ENCODE measurements around the gene DHCR7.

DHCR7 gene

DNA sequence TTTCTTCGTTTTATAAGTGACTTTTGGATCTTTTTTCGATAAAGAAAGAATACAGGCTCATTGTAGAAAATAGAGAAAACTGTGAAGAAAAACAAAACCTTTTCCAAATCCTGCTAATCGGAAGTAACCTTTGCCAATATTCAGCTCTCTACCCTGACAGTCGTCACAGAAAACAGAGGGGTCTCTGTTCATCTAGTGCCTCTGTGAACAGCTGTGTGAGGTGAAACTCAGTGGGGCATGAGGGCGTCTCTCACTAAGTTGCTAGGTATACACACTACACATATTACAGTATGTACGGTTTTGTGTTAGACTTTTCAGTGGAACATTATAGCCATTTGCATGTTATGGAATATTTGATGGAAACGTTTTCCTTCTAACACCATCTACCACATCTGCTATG is 39.4 kb downstream of the DHCR7 start:
- H3K27ac Mint-ChIP-seq, result no peak overlapping the region
- CTCF ChIA-PET, result no interaction called here
- H3K9me3 Mint-ChIP-seq, result peaks cover 2% of the 10 kb centered on the region
- H3K27me3 Mint-ChIP-seq, result peaks cover 7% of the 10 kb centered on the region
- no peak for DNase-seq
- no peaks in the 10 kb centered on the region for H3K36me3 Mint-ChIP-seq
- H3K4me3 Mint-ChIP-seq, result no peak overlapping the region
- no peaks in the 10 kb centered on the region for H3K4me1 Mint-ChIP-seq

DNA sequence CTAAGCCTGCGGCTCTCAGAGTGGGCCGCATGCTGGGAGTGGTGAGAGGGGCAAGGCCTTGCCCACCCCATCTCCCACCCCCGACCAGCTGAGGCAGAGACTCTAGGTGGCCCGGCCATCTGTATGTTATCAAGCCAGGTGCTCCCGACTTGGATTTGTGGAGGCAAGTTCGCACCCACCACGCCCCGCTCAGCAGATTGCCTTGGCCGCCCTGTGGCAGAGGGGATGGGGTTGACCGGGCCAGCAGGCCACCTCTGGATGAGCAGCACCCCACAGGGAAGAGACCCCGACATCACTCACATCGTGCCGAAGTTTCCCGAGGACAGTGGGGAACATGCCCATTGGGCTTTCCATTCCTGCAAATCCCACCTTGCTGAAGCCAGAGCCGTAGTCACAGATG is 40.8 kb downstream of the DHCR7 start:
- H3K4me1 Mint-ChIP-seq, result no peaks in the 10 kb centered on the region

DNA sequence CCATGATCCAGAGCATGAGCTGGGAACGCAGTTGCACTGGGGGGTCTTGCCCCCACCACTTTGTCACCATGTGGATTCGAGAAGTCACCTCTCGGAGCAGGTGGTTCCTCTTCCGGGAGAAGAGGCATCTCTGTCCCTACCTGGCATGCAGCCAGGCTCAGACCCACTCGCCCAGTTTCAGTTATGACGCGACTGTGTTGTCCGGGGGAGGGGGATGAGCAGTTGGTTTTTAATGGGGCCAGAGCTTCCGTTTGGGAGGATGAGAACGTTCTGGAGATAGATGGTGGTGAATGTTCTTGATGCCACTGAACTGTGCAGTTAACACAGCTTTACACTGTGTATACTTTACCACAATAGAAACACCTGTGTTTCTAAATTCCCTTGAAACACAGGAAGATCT is 41.5 kb downstream of the DHCR7 start:
- no peaks in the 10 kb centered on the region for H3K36me3 Mint-ChIP-seq
- no peak for DNase-seq
- peaks cover 10% of the 10 kb centered on the region for H3K27me3 Mint-ChIP-seq
- no peak overlapping the region for H3K4me3 Mint-ChIP-seq
- H3K4me1 Mint-ChIP-seq, result no peaks in the 10 kb centered on the region
- no peak overlapping the region for H3K27ac Mint-ChIP-seq
- CTCF ChIA-PET, result interaction anchor here (0.8 kb wide), 1 partner anchor 13 kb away, joined by 3 read pairs; no protein-coding TSS in a partner anchor
- peaks cover 4% of the 10 kb centered on the region for H3K9me3 Mint-ChIP-seq

More for the DNA sequence above, 40.8 kb downstream of the DHCR7 start:
- Mint-ChIP-seq H3K4me3 (no peak overlapping the region), H3K27ac (no peak overlapping the region), H3K27me3 (peaks cover 10% of the 10 kb centered on the region), H3K36me3 (no peaks in the 10 kb centered on the region), H3K9me3 (peaks cover 4% of the 10 kb centered on the region)
- CTCF ChIA-PET, result no interaction called here
- no peak for DNase-seq

DNA sequence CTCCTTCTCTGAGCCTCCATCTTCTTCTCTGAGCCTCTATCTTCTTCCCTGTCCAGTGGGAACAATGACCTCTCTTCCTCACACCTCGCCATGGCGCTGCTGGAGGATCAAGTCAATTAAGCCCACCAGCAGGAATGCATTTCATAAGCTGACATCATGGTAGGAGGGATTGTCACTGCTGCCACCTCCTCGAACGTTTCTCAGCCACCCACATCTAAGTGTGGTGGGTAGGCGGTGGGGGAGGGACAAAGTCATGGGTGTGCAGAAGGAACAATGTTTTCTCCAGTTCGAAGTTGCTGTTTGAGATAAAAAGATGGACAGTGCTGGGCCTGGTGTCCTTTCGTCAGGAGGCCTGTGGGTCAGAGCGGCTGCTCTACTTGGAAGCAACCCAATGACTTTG is 44.0 kb downstream of the DHCR7 start:
- H3K9me3 Mint-ChIP-seq, result peaks cover 4% of the 10 kb centered on the region
- CTCF ChIA-PET, result no interaction called here
- no peak overlapping the region for H3K4me3 Mint-ChIP-seq
- DNase-seq, result no peak
- H3K36me3 Mint-ChIP-seq, result no peaks in the 10 kb centered on the region
- H3K4me1 Mint-ChIP-seq, result no peaks in the 10 kb centered on the region
- peaks cover 10% of the 10 kb centered on the region for H3K27me3 Mint-ChIP-seq
- H3K27ac Mint-ChIP-seq, result no peak overlapping the region

DNA sequence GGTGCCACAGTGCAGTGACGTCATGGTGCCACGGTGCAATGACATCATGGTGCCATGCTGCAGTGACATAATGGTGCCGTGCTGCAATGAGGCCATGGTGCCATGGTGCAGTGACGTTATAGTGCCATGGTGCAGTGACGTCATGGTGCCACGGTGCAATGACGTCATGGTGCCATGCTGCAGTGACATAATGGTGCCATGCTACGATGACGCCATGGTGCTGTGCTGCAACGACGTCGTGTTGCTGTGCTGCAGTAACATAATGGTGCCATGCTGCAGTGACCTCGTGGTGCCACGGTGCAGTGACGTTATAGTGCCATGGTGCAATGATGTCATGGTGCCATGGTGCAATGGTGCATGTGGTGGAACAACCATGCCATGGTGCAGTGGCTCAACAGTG is 45.3 kb downstream of the DHCR7 start:
- DNase-seq, result no peak
- CTCF ChIA-PET, result no interaction called here
- Mint-ChIP-seq H3K4me3 (no peak overlapping the region), H3K36me3 (no peaks in the 10 kb centered on the region), H3K4me1 (no peaks in the 10 kb centered on the region), H3K27ac (no peak overlapping the region), H3K27me3 (peaks cover 10% of the 10 kb centered on the region), H3K9me3 (peaks cover 4% of the 10 kb centered on the region)

DNA sequence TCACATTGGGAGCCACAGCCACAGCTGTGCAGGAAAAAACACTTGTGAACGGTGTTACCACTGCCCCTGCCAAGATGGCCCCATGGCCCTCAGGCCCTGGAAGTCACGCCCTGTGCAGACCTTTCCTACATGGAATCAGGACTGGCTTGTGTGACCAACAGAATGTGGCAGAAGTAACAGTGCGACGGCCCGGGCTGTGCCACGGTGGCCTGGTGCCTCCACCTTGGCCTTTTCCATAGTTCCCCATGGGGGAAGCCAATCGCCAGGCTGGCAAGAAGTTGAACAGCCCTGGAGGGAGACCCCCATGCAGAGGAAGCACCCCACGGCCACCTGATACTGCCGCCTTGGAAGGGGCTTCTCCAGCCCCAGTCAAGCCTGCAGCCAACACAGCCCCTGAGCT is 48.0 kb downstream of the DHCR7 start:
- H3K4me3 Mint-ChIP-seq, result no peak overlapping the region
- H3K9me3 Mint-ChIP-seq, result peaks cover 4% of the 10 kb centered on the region
- H3K36me3 Mint-ChIP-seq, result no peaks in the 10 kb centered on the region
- H3K4me1 Mint-ChIP-seq, result no peaks in the 10 kb centered on the region
- no peak for DNase-seq
- CTCF ChIA-PET, result no interaction called here
- H3K27ac Mint-ChIP-seq, result no peak overlapping the region
- peaks cover 11% of the 10 kb centered on the region for H3K27me3 Mint-ChIP-seq

DNA sequence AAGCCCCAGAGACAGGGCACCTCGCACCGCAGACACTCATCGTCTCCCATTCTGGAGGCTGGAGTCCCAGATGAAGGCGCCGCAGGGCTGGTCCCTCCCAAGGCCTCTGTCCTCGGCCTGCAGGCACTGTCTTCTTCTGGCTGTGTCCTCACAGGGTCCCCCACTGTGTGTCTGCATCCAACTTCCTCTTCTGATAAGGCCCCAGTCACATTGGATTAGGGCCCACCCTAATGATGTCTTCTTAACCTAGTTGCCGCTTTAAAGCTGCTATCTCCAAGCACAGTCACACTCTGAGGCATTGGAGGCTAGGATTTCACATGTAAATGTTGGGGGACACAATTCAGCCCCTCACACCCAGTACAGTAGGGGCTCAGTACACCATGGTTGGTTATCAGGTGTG is 48.9 kb downstream of the DHCR7 start:
- Mint-ChIP-seq H3K27ac (no peak overlapping the region), H3K4me1 (no peaks in the 10 kb centered on the region), H3K4me3 (no peak overlapping the region), H3K9me3 (peaks cover 4% of the 10 kb centered on the region), H3K27me3 (peaks cover 11% of the 10 kb centered on the region), H3K36me3 (no peaks in the 10 kb centered on the region)
- DNase-seq, result no peak
- CTCF ChIA-PET, result no interaction called here

DNA sequence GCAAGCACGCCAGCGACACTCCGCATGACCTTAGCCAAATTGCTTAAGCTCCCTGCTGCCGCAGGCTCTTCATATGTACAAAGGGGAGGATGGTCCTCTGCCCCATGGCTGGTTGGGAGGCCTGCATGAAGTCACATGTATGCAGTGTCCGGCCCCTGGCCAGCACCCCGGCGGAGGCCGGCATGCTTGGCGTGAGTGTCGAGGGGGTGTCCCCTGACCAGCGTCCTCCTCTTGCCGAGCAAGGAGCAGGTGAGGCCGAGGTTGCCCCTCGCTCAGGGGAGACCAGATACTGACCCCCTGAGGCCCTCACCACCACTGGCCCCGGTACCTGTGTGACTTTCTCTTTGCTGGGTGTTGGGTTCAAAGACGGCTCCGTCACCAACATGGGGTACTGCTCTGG is 50.2 kb downstream of the DHCR7 start:
- CTCF ChIA-PET, result no interaction called here
- DNase-seq, result no peak
- no peak overlapping the region for H3K4me3 Mint-ChIP-seq
- H3K27ac Mint-ChIP-seq, result no peak overlapping the region
- peaks cover 5% of the 10 kb centered on the region for H3K27me3 Mint-ChIP-seq
- H3K36me3 Mint-ChIP-seq, result no peaks in the 10 kb centered on the region
- no peaks in the 10 kb centered on the region for H3K4me1 Mint-ChIP-seq
- H3K9me3 Mint-ChIP-seq, result peaks cover under 1% of the 10 kb centered on the region

DNA sequence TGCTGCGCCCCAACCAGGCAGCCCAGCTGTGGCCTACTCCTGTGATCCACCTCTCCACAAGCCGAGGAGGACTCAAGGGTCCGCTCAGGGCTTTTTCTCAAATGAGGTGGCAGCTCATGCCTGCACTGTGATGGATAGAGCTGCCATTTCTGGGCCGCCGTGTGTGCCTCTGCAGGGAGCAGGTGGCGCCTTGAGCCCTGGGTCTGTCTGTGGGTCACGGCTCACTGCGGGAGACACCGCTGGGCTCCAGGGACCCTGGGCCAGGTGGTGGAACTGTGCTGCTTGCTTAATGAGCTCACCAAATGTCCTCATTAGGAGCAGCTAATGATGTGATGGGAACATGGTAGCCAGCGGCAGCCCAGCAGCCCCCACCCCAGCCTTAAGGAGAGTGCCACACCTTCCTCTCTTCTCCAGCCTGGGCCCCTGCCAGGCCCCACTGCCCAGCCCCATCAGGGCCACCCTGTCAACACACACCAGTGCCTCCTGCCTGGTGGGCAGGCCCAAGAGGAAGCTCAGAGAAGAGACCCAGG is 50.8 kb downstream of the DHCR7 start:
- Mint-ChIP-seq H3K36me3 (no peaks in the 10 kb centered on the region), H3K4me3 (no peak overlapping the region), H3K27ac (no peak overlapping the region), H3K27me3 (peaks cover 5% of the 10 kb centered on the region), H3K9me3 (no peaks in the 10 kb centered on the region), H3K4me1 (no peaks in the 10 kb centered on the region)
- no peak for DNase-seq
- CTCF ChIA-PET, result no interaction called here

DNA sequence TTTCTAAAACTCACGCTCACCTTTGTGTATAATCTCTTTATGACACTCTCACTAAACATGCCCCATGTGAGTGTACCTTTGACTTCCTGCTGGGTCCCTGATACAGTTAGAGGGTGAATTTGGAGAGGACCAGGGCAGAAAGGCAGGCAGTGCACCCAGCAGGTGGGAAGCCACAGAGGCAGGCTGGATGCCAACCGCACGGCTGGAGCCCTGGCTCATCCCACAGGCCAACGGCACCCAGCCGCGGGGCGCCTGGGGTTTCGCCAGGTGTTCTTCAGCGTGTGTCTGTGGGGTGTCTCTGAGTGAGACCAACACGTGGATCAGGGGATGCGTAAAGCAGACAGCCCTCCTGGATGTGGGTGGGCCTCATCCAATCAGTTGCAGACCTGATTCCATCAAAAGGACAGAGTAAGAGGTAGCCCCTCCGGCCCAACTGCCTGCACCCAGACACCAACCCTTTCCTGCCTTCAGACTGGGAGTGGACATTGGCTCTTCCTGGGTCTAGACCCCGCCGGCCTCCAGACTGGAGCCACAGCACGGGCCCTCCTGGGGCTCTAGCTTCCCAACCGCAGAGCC is 51.6 kb downstream of the DHCR7 start:
- H3K27ac Mint-ChIP-seq, result no peak overlapping the region
- no peak overlapping the region for H3K4me3 Mint-ChIP-seq
- no peaks in the 10 kb centered on the region for H3K4me1 Mint-ChIP-seq
- no peaks in the 10 kb centered on the region for H3K36me3 Mint-ChIP-seq
- H3K9me3 Mint-ChIP-seq, result no peaks in the 10 kb centered on the region
- H3K27me3 Mint-ChIP-seq, result peaks cover 11% of the 10 kb centered on the region
- CTCF ChIA-PET, result no interaction called here
- no peak for DNase-seq

DNA sequence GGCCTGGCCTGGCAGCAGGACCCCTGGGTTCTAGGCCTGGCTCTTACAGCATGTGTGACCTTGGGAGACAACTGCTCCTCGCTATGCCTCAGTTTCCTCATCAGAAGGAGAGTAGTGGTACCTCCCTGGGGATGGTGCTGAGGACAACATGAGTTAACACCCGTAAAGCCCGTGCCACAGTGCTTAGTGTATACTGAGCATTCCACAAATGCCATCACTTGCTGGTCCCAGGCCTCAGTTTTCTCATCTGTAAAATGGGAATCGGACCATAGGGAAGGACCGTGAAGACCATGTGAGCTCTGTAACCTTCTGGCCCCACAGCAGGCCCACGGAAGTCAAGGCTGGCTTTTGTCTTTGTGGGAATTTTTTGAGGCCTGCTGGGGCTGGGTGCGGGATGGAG is 52.4 kb downstream of the DHCR7 start:
- H3K4me1 Mint-ChIP-seq, result no peaks in the 10 kb centered on the region
- no peak overlapping the region for H3K27ac Mint-ChIP-seq
- DNase-seq, result no peak
- peaks cover 11% of the 10 kb centered on the region for H3K27me3 Mint-ChIP-seq
- H3K9me3 Mint-ChIP-seq, result no peaks in the 10 kb centered on the region
- CTCF ChIA-PET, result no interaction called here
- no peak overlapping the region for H3K4me3 Mint-ChIP-seq
- no peaks in the 10 kb centered on the region for H3K36me3 Mint-ChIP-seq

DNA sequence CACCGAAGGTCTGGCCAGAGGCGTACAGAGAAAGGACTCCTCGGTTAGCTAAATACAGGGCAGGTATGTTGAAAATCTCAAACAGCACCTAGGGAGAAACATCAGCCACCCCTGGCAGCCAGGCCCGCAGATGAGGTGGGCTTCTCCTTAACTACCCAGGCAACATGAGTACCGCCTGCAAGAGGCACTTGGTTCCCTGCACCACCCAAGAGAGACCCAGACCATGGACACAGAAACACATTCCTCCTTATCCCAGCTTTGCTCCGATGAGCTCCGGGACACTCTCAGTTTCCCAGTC is 53.0 kb downstream of the DHCR7 start:
- no peak for DNase-seq
- no peaks in the 10 kb centered on the region for H3K9me3 Mint-ChIP-seq
- CTCF ChIA-PET, result no interaction called here
- H3K36me3 Mint-ChIP-seq, result no peaks in the 10 kb centered on the region
- H3K4me1 Mint-ChIP-seq, result no peaks in the 10 kb centered on the region
- peaks cover 11% of the 10 kb centered on the region for H3K27me3 Mint-ChIP-seq
- H3K4me3 Mint-ChIP-seq, result no peak overlapping the region
- no peak overlapping the region for H3K27ac Mint-ChIP-seq

DNA sequence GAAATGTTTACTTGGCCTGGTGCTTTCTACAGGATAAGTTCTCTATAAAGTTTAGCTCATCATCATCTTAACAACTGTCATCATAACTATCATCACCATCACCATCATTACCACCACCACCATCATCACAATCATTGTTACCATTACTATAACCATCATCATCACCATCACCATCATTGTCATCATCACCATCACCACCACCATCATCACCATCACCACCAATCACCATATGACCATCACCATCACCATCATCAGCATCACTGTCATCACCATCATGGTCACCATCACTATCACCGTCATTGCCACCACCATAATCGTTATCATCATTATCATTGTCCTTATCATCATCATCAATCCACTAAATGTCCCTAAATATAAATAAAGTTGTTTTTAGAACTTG is 54.9 kb downstream of the DHCR7 start:
- no peak for DNase-seq
- H3K36me3 Mint-ChIP-seq, result no peaks in the 10 kb centered on the region
- peaks cover 5% of the 10 kb centered on the region for H3K9me3 Mint-ChIP-seq
- CTCF ChIA-PET, result no interaction called here
- H3K4me1 Mint-ChIP-seq, result no peaks in the 10 kb centered on the region
- H3K27ac Mint-ChIP-seq, result no peak overlapping the region
- H3K4me3 Mint-ChIP-seq, result no peak overlapping the region
- H3K27me3 Mint-ChIP-seq, result peaks cover 14% of the 10 kb centered on the region

DNA sequence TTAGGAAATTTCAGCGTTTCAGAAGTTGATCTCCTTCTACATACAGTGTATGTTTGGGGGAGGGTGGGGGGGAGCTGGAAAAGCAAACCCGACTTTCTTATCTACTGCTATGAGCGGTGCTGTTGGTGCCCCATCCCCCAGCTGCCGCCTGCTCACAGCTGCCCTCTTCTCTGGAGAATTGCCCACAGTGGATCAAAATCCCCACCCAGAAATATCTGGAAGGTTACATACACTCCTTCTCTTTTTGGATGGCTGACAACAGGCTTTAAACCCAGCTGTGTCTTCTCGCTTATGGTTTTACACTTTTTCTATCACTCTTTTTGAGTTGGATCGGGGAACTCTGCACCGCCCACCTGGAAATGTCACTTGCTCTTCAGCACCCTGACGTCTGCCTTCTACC is 56.4 kb downstream of the DHCR7 start:
- DNase-seq, result no peak
- peaks cover 16% of the 10 kb centered on the region for H3K9me3 Mint-ChIP-seq
- CTCF ChIA-PET, result no interaction called here
- H3K27me3 Mint-ChIP-seq, result peaks cover 10% of the 10 kb centered on the region
- H3K4me1 Mint-ChIP-seq, result no peaks in the 10 kb centered on the region
- H3K4me3 Mint-ChIP-seq, result no peak overlapping the region
- no peaks in the 10 kb centered on the region for H3K36me3 Mint-ChIP-seq
- H3K27ac Mint-ChIP-seq, result no peak overlapping the region

DNA sequence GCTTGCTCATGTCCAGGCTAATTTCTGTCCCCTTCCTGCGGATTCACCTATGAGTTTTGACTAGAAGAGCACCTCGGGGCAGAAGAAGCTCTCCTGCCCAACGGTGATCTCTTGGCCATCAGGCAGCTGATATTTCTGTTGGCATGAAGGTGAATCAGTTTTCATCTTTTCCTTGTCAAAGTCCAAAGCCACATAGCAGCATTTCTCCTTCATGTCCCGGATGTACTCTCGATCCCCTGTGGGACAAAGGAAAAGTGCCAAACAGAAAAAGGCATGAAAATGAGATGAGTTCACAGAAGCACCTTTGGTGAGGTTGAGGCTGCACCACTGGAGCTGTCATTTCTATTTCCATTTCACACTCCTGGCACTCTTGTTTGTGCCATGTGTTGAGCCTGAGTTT is 56.8 kb downstream of the DHCR7 start:
- Mint-ChIP-seq H3K9me3 (peaks cover 16% of the 10 kb centered on the region), H3K27me3 (peaks cover 9% of the 10 kb centered on the region), H3K4me1 (no peaks in the 10 kb centered on the region), H3K27ac (no peak overlapping the region), H3K4me3 (no peak overlapping the region), H3K36me3 (no peaks in the 10 kb centered on the region)
- CTCF ChIA-PET, result no interaction called here
- no peak for DNase-seq

DNA sequence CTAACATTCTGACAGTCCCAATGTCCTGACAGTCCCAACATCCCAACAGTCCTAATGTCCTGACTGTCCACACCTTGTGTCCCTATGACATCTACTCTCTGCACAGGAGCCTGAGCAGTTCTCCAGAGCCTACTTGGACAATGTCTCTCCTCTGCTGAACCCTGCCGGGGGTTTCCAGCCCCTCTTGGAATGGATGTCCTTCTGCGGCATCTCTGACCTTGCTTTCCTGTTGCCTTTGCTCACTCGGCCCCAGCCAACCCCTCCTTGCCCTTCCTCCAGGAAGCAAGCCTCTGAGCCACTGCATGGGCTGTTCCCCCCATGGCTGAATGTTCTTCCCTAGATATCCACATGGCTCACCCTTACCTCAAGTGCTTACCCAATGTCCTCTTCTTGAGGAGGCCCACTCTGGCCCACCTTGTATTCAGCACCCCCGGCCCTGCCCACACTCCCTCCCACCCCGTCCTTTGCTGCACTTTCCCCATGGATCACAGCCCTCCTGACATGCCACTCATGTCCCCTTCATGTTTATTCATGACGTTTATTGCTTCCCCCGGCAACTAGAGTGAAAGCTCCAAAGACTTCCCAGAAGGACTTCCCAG is 59.5 kb downstream of the DHCR7 start:
- Mint-ChIP-seq H3K27ac (peak overlapping the region; percentile 37), H3K27me3 (peaks cover 9% of the 10 kb centered on the region), H3K4me1 (no peaks in the 10 kb centered on the region), H3K36me3 (no peaks in the 10 kb centered on the region), H3K9me3 (peaks cover 16% of the 10 kb centered on the region), H3K4me3 (no peak overlapping the region)
- CTCF ChIA-PET, result no interaction called here
- no peak for DNase-seq

Data from activated naive CD4-positive, alpha-beta T cell treated with anti-CD3 and anti-CD28 coated beads, Interleukin-2, amount 10 ng/mL, durations not matched to agents 7 days and 5 days (primary cell).